ENCODE measurements around the gene CLDN20.

Gene CLDN20

DNA sequence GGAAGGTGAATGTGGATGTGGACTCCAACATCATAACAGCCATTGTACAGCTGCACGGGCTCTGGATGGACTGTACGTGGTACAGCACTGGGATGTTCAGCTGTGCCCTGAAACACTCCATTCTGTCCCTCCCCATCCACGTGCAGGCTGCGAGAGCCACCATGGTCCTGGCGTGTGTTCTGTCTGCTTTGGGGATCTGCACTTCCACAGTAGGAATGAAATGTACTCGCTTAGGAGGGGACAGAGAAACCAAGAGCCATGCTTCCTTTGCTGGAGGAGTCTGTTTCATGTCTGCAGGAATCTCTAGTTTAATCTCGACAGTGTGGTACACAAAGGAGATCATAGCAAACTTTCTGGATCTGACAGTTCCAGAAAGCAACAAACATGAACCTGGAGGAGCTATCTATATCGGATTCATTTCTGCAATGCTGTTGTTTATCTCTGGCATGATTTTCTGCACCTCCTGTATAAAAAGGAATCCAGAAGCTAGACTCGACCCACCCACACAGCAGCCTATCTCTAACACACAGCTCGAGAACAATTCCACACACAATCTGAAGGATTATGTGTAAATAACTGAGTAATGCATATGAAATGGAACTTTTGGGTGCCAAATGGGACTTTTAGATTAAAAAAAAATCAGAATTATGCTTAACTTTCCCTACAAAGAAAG lies 12.1 kb downstream of the CLDN20 start:
- H2BK5ac ChIP-seq (ENCODE audit: low read depth, low read length, poor library complexity): no peak overlapping the region
- peaks cover 2% of the 10 kb centered on the region for H3K9me3 ChIP-seq (ENCODE audit: insufficient read depth, low read depth, low read length)
- H3K14ac ChIP-seq (ENCODE audit: low read length): peak overlapping the region; percentile 41
- H3K4ac ChIP-seq (ENCODE audit: low read depth, low read length): no peak overlapping the region
- H2BK12ac ChIP-seq (ENCODE audit: low read length): no peak overlapping the region
- peak overlapping the region; percentile 36 for H4K8ac ChIP-seq (ENCODE audit: low read depth, low read length)
- H3K79me1 ChIP-seq (ENCODE audit: low read length): peaks cover 3% of the 10 kb centered on the region
- H3K23ac ChIP-seq (ENCODE audit: low read length): no peak overlapping the region
- H3K4me1 ChIP-seq (ENCODE audit: control insufficient read depth in 1 of 2, insufficient read depth in 2 of 2, low read length in 2 of 2): peaks cover 3% of the 10 kb centered on the region in 2 experiments
- H2BK120ac ChIP-seq (ENCODE audit: insufficient read depth, low read length, poor library complexity): no peak overlapping the region
- H3K27ac ChIP-seq (ENCODE audit: low read depth, low read length): peak overlapping the region; percentile 26
- no peaks in the 10 kb centered on the region for H3K27me3 ChIP-seq (ENCODE audit: insufficient read depth, low read length)
- H2AK5ac ChIP-seq (ENCODE audit: low read length): peak overlapping the region; percentile 44
- H3K36me3 ChIP-seq (ENCODE audit: control insufficient read depth in 1 of 2, insufficient read depth in 2 of 2, low read length in 2 of 2): peaks cover 2 to 4% of the 10 kb centered on the region in 2 experiments
- peak overlapping the region; percentile 57 for H4K91ac ChIP-seq (ENCODE audit: low read depth, low read length)
- no CpG with 5 or more reads among the region's 10 CpGs for WGBS (ENCODE audit: extremely low coverage, insufficient coverage, insufficient read length)
- peaks cover 2% of the 10 kb centered on the region for H3K79me2 ChIP-seq (ENCODE audit: control insufficient read depth, insufficient read depth, low read length, poor library complexity)
- no peak overlapping the region for H3K4me2 ChIP-seq (ENCODE audit: low read length)
- H4K12ac ChIP-seq (ENCODE audit: low read depth, low read length): peak overlapping the region; percentile 23
- peak overlapping the region; percentile 61 for H2AFZ ChIP-seq (ENCODE audit: insufficient read depth, low read length, poor library complexity)
- DNase-seq: no peak
- H3K9ac ChIP-seq (ENCODE audit: low read length): no peak overlapping the region
- peak overlapping the region; percentile 61 for H3K18ac ChIP-seq (ENCODE audit: low read length)
- no peak overlapping the region for H3K4me3 ChIP-seq (ENCODE audit: low read depth, low read length)

GRCh38 chr6:155276638-155277037 lies 12.8 kb downstream of the CLDN20 start:
- H2BK5ac ChIP-seq (ENCODE audit: low read depth, low read length, poor library complexity): no peak overlapping the region
- no peak overlapping the region for H3K23ac ChIP-seq (ENCODE audit: low read length)
- H3K27me3 ChIP-seq (ENCODE audit: insufficient read depth, low read length): no peaks in the 10 kb centered on the region
- H3K18ac ChIP-seq (ENCODE audit: low read length): no peak overlapping the region
- H3K36me3 ChIP-seq (ENCODE audit: control insufficient read depth in 1 of 2, insufficient read depth in 2 of 2, low read length in 2 of 2): peaks cover 2 to 4% of the 10 kb centered on the region in 2 experiments
- H4K8ac ChIP-seq (ENCODE audit: low read depth, low read length): no peak overlapping the region
- H2AFZ ChIP-seq (ENCODE audit: insufficient read depth, low read length, poor library complexity): no peak overlapping the region
- no peak overlapping the region for H2AK5ac ChIP-seq (ENCODE audit: low read length)
- H3K9me3 ChIP-seq (ENCODE audit: insufficient read depth, low read depth, low read length): peaks cover 2% of the 10 kb centered on the region
- H4K12ac ChIP-seq (ENCODE audit: low read depth, low read length): no peak overlapping the region
- no peak for DNase-seq
- no peak overlapping the region for H4K91ac ChIP-seq (ENCODE audit: low read depth, low read length)
- peaks cover 3% of the 10 kb centered on the region in 2 experiments for H3K4me1 ChIP-seq (ENCODE audit: control insufficient read depth in 1 of 2, insufficient read depth in 2 of 2, low read length in 2 of 2)
- H3K79me2 ChIP-seq (ENCODE audit: control insufficient read depth, insufficient read depth, low read length, poor library complexity): peaks cover 2% of the 10 kb centered on the region
- no peak overlapping the region for H3K14ac ChIP-seq (ENCODE audit: low read length)
- H3K4me2 ChIP-seq (ENCODE audit: low read length): no peak overlapping the region
- peaks cover 3% of the 10 kb centered on the region for H3K79me1 ChIP-seq (ENCODE audit: low read length)
- H2BK120ac ChIP-seq (ENCODE audit: insufficient read depth, low read length, poor library complexity): no peak overlapping the region
- H2BK12ac ChIP-seq (ENCODE audit: low read length): no peak overlapping the region
- H3K4ac ChIP-seq (ENCODE audit: low read depth, low read length): no peak overlapping the region
- no peak overlapping the region for H3K27ac ChIP-seq (ENCODE audit: low read depth, low read length)
- H3K4me3 ChIP-seq (ENCODE audit: low read depth, low read length): no peak overlapping the region
- H3K9ac ChIP-seq (ENCODE audit: low read length): no peak overlapping the region

GRCh38 chr6:155278319-155279049 lies 14.7 kb downstream of the CLDN20 start:
- H3K23ac ChIP-seq (ENCODE audit: low read length): no peak overlapping the region
- H3K14ac ChIP-seq (ENCODE audit: low read length): no peak overlapping the region
- no peak overlapping the region for H4K8ac ChIP-seq (ENCODE audit: low read depth, low read length)
- H2AK5ac ChIP-seq (ENCODE audit: low read length): no peak overlapping the region
- no peak overlapping the region for H2BK5ac ChIP-seq (ENCODE audit: low read depth, low read length, poor library complexity)
- no peak overlapping the region for H2AFZ ChIP-seq (ENCODE audit: insufficient read depth, low read length, poor library complexity)
- no peak overlapping the region for H3K18ac ChIP-seq (ENCODE audit: low read length)
- peaks cover 2% of the 10 kb centered on the region for H3K79me2 ChIP-seq (ENCODE audit: control insufficient read depth, insufficient read depth, low read length, poor library complexity)
- H3K79me1 ChIP-seq (ENCODE audit: low read length): peaks cover 3% of the 10 kb centered on the region
- H3K4ac ChIP-seq (ENCODE audit: low read depth, low read length): no peak overlapping the region
- peak overlapping the region; percentile 18 for H4K12ac ChIP-seq (ENCODE audit: low read depth, low read length)
- H3K4me3 ChIP-seq (ENCODE audit: low read depth, low read length): no peak overlapping the region
- H2BK12ac ChIP-seq (ENCODE audit: low read length): no peak overlapping the region
- H3K4me1 ChIP-seq (ENCODE audit: control insufficient read depth in 1 of 2, insufficient read depth in 2 of 2, low read length in 2 of 2): peaks cover 3% of the 10 kb centered on the region in 2 experiments
- no peak overlapping the region for H3K27ac ChIP-seq (ENCODE audit: low read depth, low read length)
- no peaks in the 10 kb centered on the region for H3K27me3 ChIP-seq (ENCODE audit: insufficient read depth, low read length)
- no peak overlapping the region for H4K91ac ChIP-seq (ENCODE audit: low read depth, low read length)
- peaks cover 2 to 4% of the 10 kb centered on the region in 2 experiments for H3K36me3 ChIP-seq (ENCODE audit: control insufficient read depth in 1 of 2, insufficient read depth in 2 of 2, low read length in 2 of 2)
- no peak for DNase-seq
- no peak overlapping the region for H3K4me2 ChIP-seq (ENCODE audit: low read length)
- WGBS (ENCODE audit: extremely low coverage, insufficient coverage, insufficient read length): no CpG with 5 or more reads among the region's 5 CpGs
- no peak overlapping the region for H3K9ac ChIP-seq (ENCODE audit: low read length)
- peaks cover 2% of the 10 kb centered on the region for H3K9me3 ChIP-seq (ENCODE audit: insufficient read depth, low read depth, low read length)
- H2BK120ac ChIP-seq (ENCODE audit: insufficient read depth, low read length, poor library complexity): no peak overlapping the region

DNA sequence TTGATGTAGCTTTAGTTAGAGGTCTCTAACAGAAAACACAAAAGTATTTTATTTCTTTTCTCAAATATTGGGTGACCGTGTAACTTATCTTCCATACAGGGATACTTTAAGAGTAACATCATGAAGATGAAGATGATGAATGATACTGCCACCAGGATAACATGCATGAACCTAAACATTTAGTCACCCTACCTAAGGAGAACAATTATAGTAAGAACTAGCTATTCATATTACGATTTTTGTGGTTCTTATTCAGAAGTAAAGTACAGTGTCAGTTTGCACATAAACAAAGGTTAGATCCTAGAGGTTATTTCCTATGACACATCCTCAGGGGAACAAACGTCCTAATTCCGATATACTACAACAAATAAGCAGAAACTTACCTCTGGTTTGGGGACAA lies 21.0 kb downstream of the CLDN20 start:
- Histone ChIP-seq H3K27me3 (ENCODE audit: insufficient read depth, low read length) (no peaks in the 10 kb centered on the region), H3K36me3 (ENCODE audit: control insufficient read depth in 1 of 2, insufficient read depth in 2 of 2, low read length in 2 of 2) (peaks cover 3 to 6% of the 10 kb centered on the region in 2 experiments), H3K27ac (ENCODE audit: low read depth, low read length) (no peak overlapping the region), H2AK5ac (ENCODE audit: low read length) (no peak overlapping the region), H3K4me1 (ENCODE audit: control insufficient read depth in 1 of 2, insufficient read depth in 2 of 2, low read length in 2 of 2) (no peaks in the 10 kb centered on the region), H3K79me1 (ENCODE audit: low read length) (no peaks in the 10 kb centered on the region), H2BK12ac (ENCODE audit: low read length) (no peak overlapping the region), H2BK120ac (ENCODE audit: insufficient read depth, low read length, poor library complexity) (no peak overlapping the region), H3K79me2 (ENCODE audit: control insufficient read depth, insufficient read depth, low read length, poor library complexity) (no peaks in the 10 kb centered on the region), H3K4ac (ENCODE audit: low read depth, low read length) (no peak overlapping the region), H3K4me3 (ENCODE audit: low read depth, low read length) (no peak overlapping the region), H3K9ac (ENCODE audit: low read length) (no peak overlapping the region), H2AFZ (ENCODE audit: insufficient read depth, low read length, poor library complexity) (no peak overlapping the region), H3K14ac (ENCODE audit: low read length) (no peak overlapping the region), H4K12ac (ENCODE audit: low read depth, low read length) (no peak overlapping the region), H3K18ac (ENCODE audit: low read length) (no peak overlapping the region), H3K23ac (ENCODE audit: low read length) (no peak overlapping the region), H2BK5ac (ENCODE audit: low read depth, low read length, poor library complexity) (no peak overlapping the region), H3K4me2 (ENCODE audit: low read length) (no peak overlapping the region), H3K9me3 (ENCODE audit: insufficient read depth, low read depth, low read length) (no peaks in the 10 kb centered on the region), H4K91ac (ENCODE audit: low read depth, low read length) (no peak overlapping the region), H4K8ac (ENCODE audit: low read depth, low read length) (no peak overlapping the region)
- no peak for DNase-seq
- no CpG with 5 or more reads among the region's 4 CpGs for WGBS (ENCODE audit: extremely low coverage, insufficient coverage, insufficient read length)

Measured in trophoblast cell (in vitro differentiated cells and primary cell).